H9 (cell line): ENCODE measurements around the gene TMEM161A. TPM values are rescaled to one million over a fixed set of nuclear protein-coding genes. Genes with fewer than 3 reads are reported as not detected.

Experiments used
- DNase-seq: peaks from one replicate; pipeline ENCODE4 v3.0.0-alpha.2; 2017
- H2AFZ ChIP-seq: one replicate; pipeline ENCODE4 v1.6.1; 2013; ENCODE audit warnings: mild to moderate bottlenecking, low read length, control low read depth, moderate library complexity
- H2AK5ac ChIP-seq: 2 replicates; pipeline ENCODE4 v1.6.1; 2013; ENCODE audit warnings: low read length, control low read depth, mixed read lengths; ENCODE audit not compliant: insufficient read length
- H2BK120ac ChIP-seq: one replicate; pipeline ENCODE4 v1.6.1; 2013; ENCODE audit warnings: low read depth, mild to moderate bottlenecking, low read length, control low read depth, inconsistent platforms; ENCODE audit not compliant: poor library complexity, severe bottlenecking
- H2BK12ac ChIP-seq: 2 replicates; pipeline ENCODE4 v1.6.1; 2013; ENCODE audit warnings: low read length, control low read depth, mixed read lengths, low read depth; ENCODE audit not compliant: insufficient read length
- H2BK15ac ChIP-seq: 2 replicates; pipeline ENCODE4 v1.6.1; 2013; ENCODE audit warnings: low read depth, low read length, control low read depth
- H2BK20ac ChIP-seq: one replicate; pipeline ENCODE4 v1.6.1; 2013; ENCODE audit warnings: low read depth, mild to moderate bottlenecking, low read length, control low read depth, inconsistent platforms; ENCODE audit not compliant: poor library complexity, severe bottlenecking
- H2BK5ac ChIP-seq: 2 replicates; pipeline ENCODE4 v1.6.1; 2013; ENCODE audit warnings: low read length, control low read depth, mixed read lengths; ENCODE audit not compliant: insufficient read length
- H3K14ac ChIP-seq: 2 replicates; pipeline ENCODE4 v1.6.1; 2013; ENCODE audit warnings: low read length, control low read depth; ENCODE audit not compliant: insufficient read depth
- H3K18ac ChIP-seq: 2 replicates; pipeline ENCODE4 v1.6.1; 2013; ENCODE audit warnings: low read depth, mild to moderate bottlenecking, mixed read lengths, low read length, control low read depth; ENCODE audit not compliant: insufficient read length
- H3K23ac ChIP-seq: 2 replicates; pipeline ENCODE4 v1.6.1; 2013; ENCODE audit warnings: low read length, control low read depth, mixed read lengths, low read depth; ENCODE audit not compliant: insufficient read length
- H3K23me2 ChIP-seq: 2 replicates; pipeline ENCODE4 v1.6.1; 2013; ENCODE audit warnings: low read depth, mild to moderate bottlenecking, mixed read lengths, low read length, control low read depth; ENCODE audit not compliant: insufficient read length, poor library complexity, severe bottlenecking
- H3K27ac ChIP-seq: 2 replicates; pipeline ENCODE4 v1.5.1; 2013; ENCODE audit warnings: low read length, control low read depth, mixed read lengths, low read depth; ENCODE audit not compliant: insufficient read length
- H3K27me3 ChIP-seq: 2 replicates; pipeline ENCODE4 v1.6.1; 2013; ENCODE audit warnings: low read length, control low read depth, inconsistent platforms; ENCODE audit not compliant: insufficient read depth
- H3K4ac ChIP-seq: 2 replicates; pipeline ENCODE4 v1.6.1; 2013; ENCODE audit warnings: low read depth, mild to moderate bottlenecking, control low read depth, inconsistent platforms, low read length, moderate library complexity
- H3K4me1 ChIP-seq: 2 replicates; pipeline ENCODE4 v1.6.1; 2013; ENCODE audit warnings: low read length, control low read depth, inconsistent platforms; ENCODE audit not compliant: insufficient read depth
- H3K4me2 ChIP-seq: 2 replicates; pipeline ENCODE4 v1.6.1; 2013; ENCODE audit warnings: low read length, control low read depth, mixed read lengths; ENCODE audit not compliant: insufficient read length, insufficient read depth
- H3K56ac ChIP-seq: 2 replicates; pipeline ENCODE4 v1.6.1; 2013; ENCODE audit warnings: low read depth, mild to moderate bottlenecking, mixed read lengths, low read length, control low read depth; ENCODE audit not compliant: insufficient read length
- H3K79me1 ChIP-seq: 2 replicates; pipeline ENCODE4 v1.6.1; 2013; ENCODE audit warnings: low read depth, mild to moderate bottlenecking, moderate library complexity, low read length, control low read depth, inconsistent platforms; ENCODE audit not compliant: insufficient read depth, poor library complexity, severe bottlenecking
- H3K79me2 ChIP-seq: 2 replicates; pipeline ENCODE4 v1.6.1; 2013; ENCODE audit warnings: low read length, control low read depth, inconsistent platforms; ENCODE audit not compliant: insufficient read depth
- H3K9ac ChIP-seq: 2 replicates; pipeline ENCODE4 v1.6.1; 2013; ENCODE audit warnings: low read length, control low read depth, mixed read lengths; ENCODE audit not compliant: insufficient read length; ENCODE audit errors: extremely low read depth
- H3K9me3 ChIP-seq: one replicate; pipeline ENCODE4 v1.6.1; 2013; ENCODE audit warnings: low read depth, low read length, inconsistent platforms; ENCODE audit not compliant: control insufficient read depth
- H3T11ph ChIP-seq: one replicate; pipeline ENCODE4 v1.6.1; 2013; ENCODE audit warnings: mild to moderate bottlenecking, low read length, control low read depth, inconsistent platforms
- H4K20me1 ChIP-seq: one replicate; pipeline ENCODE4 v1.6.1; 2013; ENCODE audit not compliant: control insufficient read depth, insufficient read length, insufficient read depth
- H4K5ac ChIP-seq: 2 replicates; pipeline ENCODE4 v1.6.1; 2013; ENCODE audit warnings: low read depth, mild to moderate bottlenecking, mixed read lengths, low read length, control low read depth; ENCODE audit not compliant: insufficient read length
- H4K8ac ChIP-seq: replicated peaks from 2 replicates; pipeline ENCODE4 v1.6.1; 2013; ENCODE audit warnings: low read length, control low read depth, mixed read lengths, low read depth; ENCODE audit not compliant: insufficient read length
- H4K91ac ChIP-seq: 2 replicates; pipeline ENCODE4 v1.6.1; 2013; ENCODE audit warnings: low read depth, mild to moderate bottlenecking, moderate library complexity, mixed read lengths, low read length, control low read depth; ENCODE audit not compliant: insufficient read length
- H3K27ac Mint-ChIP-seq, 3 experiments: 2 replicates in 2 of 3; 3 replicates in 1 of 3; pipeline ENCODE4 v1.8.0; 2020 to 2021; ENCODE audit warnings: mixed read lengths in 3 of 3, mild to moderate bottlenecking in 1 of 3, moderate library complexity in 1 of 3
- H3K27me3 Mint-ChIP-seq: 2 replicates; pipeline ENCODE4 v1.8.0; 2021; ENCODE audit warnings: low read depth, mild to moderate bottlenecking, moderate library complexity, mixed read lengths
- H3K36me3 Mint-ChIP-seq, 3 experiments: 2 replicates in 2 of 3; 3 replicates in 1 of 3; pipeline ENCODE4 v1.8.0; 2020 to 2021; ENCODE audit warnings: low read depth in 3 of 3, mixed read lengths in 3 of 3; ENCODE audit not compliant: insufficient read depth in 1 of 3
- H3K4me1 Mint-ChIP-seq, 2 experiments: 2 replicates each; pipeline ENCODE4 v1.8.0; 2020; ENCODE audit warnings: mixed read lengths in 2 of 2
- H3K4me3 Mint-ChIP-seq, 2 experiments: 2 replicates in 1 of 2; 3 replicates in 1 of 2; pipeline ENCODE4 v1.8.0; 2020 to 2021; ENCODE audit warnings: mild to moderate bottlenecking in 2 of 2, mixed read lengths in 2 of 2, moderate library complexity in 1 of 2
- H3K9me3 Mint-ChIP-seq, 2 experiments: 2 replicates in 1 of 2; 3 replicates in 1 of 2; pipeline ENCODE4 v1.8.0; 2020; ENCODE audit warnings: mild to moderate bottlenecking in 2 of 2, mixed read lengths in 2 of 2, moderate library complexity in 1 of 2
- WGBS: extraction: QIAGEN DNeasy Blood & Tissue Kit; methylation state at CpG from one replicate; pipeline ENCODE4 v1.1.7; 2013; ENCODE audit warnings: missing lambda C conversion rate, low lambda C conversion rate, mixed read lengths; ENCODE audit not compliant: insufficient read length; ENCODE audit errors: extremely low coverage; 5-methylcytosine and 5-hydroxymethylcytosine counted together
- total RNA-seq: library from RNA; stranded (reverse); gene quantifications from 2 replicates; pipeline ENCODE4 v1.2.1, GENCODE V29; 2021
- TF ChIP-seq, protein P1 (sequence below): fragments of 200-600 bp; sonication (generic); conservative IDR thresholded peaks from 3 replicates; pipeline ENCODE4 v1.8.0; 2021; ENCODE audit warnings: antibody characterized with exemption, mild to moderate bottlenecking

The TMEM161A gene
- total RNA-seq, 1 experiment from 2014 or later = 40.9 TPM

DNA sequence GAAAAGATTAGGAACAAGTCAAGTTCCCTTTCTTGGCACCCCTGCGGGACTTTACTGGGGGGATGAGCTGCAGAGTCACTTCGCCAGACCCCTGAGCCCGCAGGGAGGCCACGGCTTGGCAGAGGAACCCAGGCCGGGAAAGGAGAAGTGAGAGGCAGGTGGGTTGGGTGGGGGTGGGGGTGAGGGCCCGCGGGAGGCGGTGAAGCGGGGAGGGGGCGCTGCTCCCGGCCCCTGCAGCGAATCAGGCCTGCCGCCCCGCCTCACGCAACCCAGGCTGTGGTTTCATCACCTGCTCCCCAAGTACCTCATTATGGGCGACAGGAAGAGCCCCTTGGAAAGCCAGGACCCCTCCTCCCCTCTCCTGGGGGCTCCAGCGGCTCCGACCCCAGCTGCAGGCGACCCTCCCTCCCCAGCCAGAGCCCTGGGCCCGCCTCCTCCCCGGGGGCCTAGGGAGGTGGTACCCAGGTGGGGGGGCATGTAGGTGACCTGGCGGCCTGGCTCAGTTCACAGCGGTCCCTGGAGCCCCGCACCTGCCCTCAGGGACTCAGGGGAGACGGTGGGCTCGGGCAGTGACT, 22.3 kb upstream of the TMEM161A start:
- no peaks in the 10 kb centered on the region for H3K27me3 ChIP-seq
- no peak overlapping the region for H3K56ac ChIP-seq
- H3K9ac ChIP-seq = no peak overlapping the region
- H4K8ac ChIP-seq = no peak overlapping the region
- Mint-ChIP-seq H3K9me3 (no peaks in the 10 kb centered on the region), H3K4me3 (no peak overlapping the region), H3K27ac (peak overlapping the region in 2 of 3 experiments; percentile 0 to 85; a peak in 2 of 7 replicates), H3K36me3 (no peaks in the 10 kb centered on the region; a peak in 3 of 7 replicates), H3K27me3 (peaks cover 32% of the 10 kb centered on the region), H3K4me1 (peaks cover 9 to 19% of the 10 kb centered on the region in 2 experiments)
- H4K91ac ChIP-seq = no peak overlapping the region
- no peak overlapping the region for H2BK20ac ChIP-seq
- H3K27ac ChIP-seq = no peak overlapping the region
- H3K23ac ChIP-seq = no peak overlapping the region
- TF ChIP-seq, protein P1, sequence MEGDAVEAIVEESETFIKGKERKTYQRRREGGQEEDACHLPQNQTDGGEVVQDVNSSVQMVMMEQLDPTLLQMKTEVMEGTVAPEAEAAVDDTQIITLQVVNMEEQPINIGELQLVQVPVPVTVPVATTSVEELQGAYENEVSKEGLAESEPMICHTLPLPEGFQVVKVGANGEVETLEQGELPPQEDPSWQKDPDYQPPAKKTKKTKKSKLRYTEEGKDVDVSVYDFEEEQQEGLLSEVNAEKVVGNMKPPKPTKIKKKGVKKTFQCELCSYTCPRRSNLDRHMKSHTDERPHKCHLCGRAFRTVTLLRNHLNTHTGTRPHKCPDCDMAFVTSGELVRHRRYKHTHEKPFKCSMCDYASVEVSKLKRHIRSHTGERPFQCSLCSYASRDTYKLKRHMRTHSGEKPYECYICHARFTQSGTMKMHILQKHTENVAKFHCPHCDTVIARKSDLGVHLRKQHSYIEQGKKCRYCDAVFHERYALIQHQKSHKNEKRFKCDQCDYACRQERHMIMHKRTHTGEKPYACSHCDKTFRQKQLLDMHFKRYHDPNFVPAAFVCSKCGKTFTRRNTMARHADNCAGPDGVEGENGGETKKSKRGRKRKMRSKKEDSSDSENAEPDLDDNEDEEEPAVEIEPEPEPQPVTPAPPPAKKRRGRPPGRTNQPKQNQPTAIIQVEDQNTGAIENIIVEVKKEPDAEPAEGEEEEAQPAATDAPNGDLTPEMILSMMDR = no peak
- H2BK15ac ChIP-seq = no peak overlapping the region
- peak overlapping the region; percentile 84; the same call in 1 of the 2 replicates for H3K14ac ChIP-seq
- no peak overlapping the region for H2BK5ac ChIP-seq
- peak overlapping the region; percentile 83 for H3K18ac ChIP-seq
- H3K4me2 ChIP-seq = no peak overlapping the region
- H3K9me3 ChIP-seq = no peaks in the 10 kb centered on the region
- H3K4ac ChIP-seq = peak overlapping the region; percentile 96; the same call in 1 of the 2 replicates
- H4K20me1 ChIP-seq = no peaks in the 10 kb centered on the region
- H2BK120ac ChIP-seq = peak overlapping the region; percentile 91
- no peaks in the 10 kb centered on the region for H3K23me2 ChIP-seq
- no CpG with 5 or more reads among the region's 26 CpGs for WGBS
- no peak overlapping the region for H2BK12ac ChIP-seq
- DNase-seq = no peak
- H3T11ph ChIP-seq = no peak overlapping the region
- H2AK5ac ChIP-seq = no peak overlapping the region
- H2AFZ ChIP-seq = no peak overlapping the region
- no peak overlapping the region for H4K5ac ChIP-seq
- no peaks in the 10 kb centered on the region for H3K79me2 ChIP-seq
- H3K4me1 ChIP-seq = no peaks in the 10 kb centered on the region
- H3K79me1 ChIP-seq = no peaks in the 10 kb centered on the region
